K562 (cell line): Measurements from ENCODE around the gene NEK1. TPM values are rescaled to one million over a fixed set of nuclear protein-coding genes. Genes with fewer than 3 reads are reported as not detected.

Experiments
- CBFA2T2 ChIP-seq: fragments of 450-650 bp; conservative IDR thresholded peaks from 2 replicates; pipeline ENCODE4 v1.6.1; 2017; ENCODE audit warnings: mild to moderate bottlenecking
- CREM ChIP-seq: IDR thresholded peaks from 2 replicates; pipeline ENCODE4 v1.6.1; 2014; ENCODE audit warnings: antibody characterized with exemption, low read depth
- FOXK1 ChIP-seq: sonication (generic); formaldehyde crosslinking; IDR thresholded peaks from 2 replicates; pipeline ENCODE4 v1.8.0; 2022; ENCODE audit warnings: missing genetic modification reagents, mild to moderate bottlenecking, borderline replicate concordance
- HIVEP1 ChIP-seq: fragments of 250-450 bp; sonication (Bioruptor Pico); IDR thresholded peaks from 2 replicates; pipeline ENCODE4 v1.4.0; 2020; ENCODE audit warnings: mild to moderate bottlenecking
- KAT2B ChIP-seq: IDR thresholded peaks from one replicate; pipeline ENCODE4 v1.6.1; 2012; ENCODE audit warnings: low read depth, mild to moderate bottlenecking, control low read depth, inconsistent platforms, low read length, moderate library complexity
- KDM4B ChIP-seq, 2 experiments: fragments of 450-650 bp in 1 of 2; sonication (generic) in 1 of 2; IDR thresholded peaks; 2 replicates each; pipeline ENCODE4 v1.6.1; 2016 to 2017; ENCODE audit warnings: borderline replicate concordance in 2 of 2, antibody characterized with exemption in 1 of 2, low read depth in 1 of 2, mild to moderate bottlenecking in 1 of 2
- MAFF ChIP-seq: IDR thresholded peaks from 2 replicates; pipeline ENCODE4 v1.6.1; 2012; ENCODE audit warnings: low read length, improper control_type of control experiment
- MBD1 ChIP-seq: fragments of 250-450 bp; sonication (Bioruptor Pico); IDR thresholded peaks from 2 replicates; pipeline ENCODE4 v1.8.0; 2022; ENCODE audit warnings: inconsistent platforms
- POLR2A ChIP-seq: fragments of 450-650 bp; conservative IDR thresholded peaks from 2 replicates; pipeline ENCODE4 v1.6.1; 2016
- POLR2AphosphoS2 ChIP-seq: IDR thresholded peaks from 2 replicates; pipeline ENCODE4 v1.6.1; 2012; ENCODE audit warnings: low read length, improper control_type of control experiment
- RFX1 ChIP-seq: fragments of 450-650 bp; IDR thresholded peaks from 2 replicates; pipeline ENCODE4 v1.6.1; 2016; ENCODE audit warnings: mild to moderate bottlenecking, moderate library complexity
- SLC30A9 ChIP-seq: fragments of 250-450 bp; sonication (Bioruptor Pico); IDR thresholded peaks from 2 replicates; pipeline ENCODE4 v1.8.0; 2022; ENCODE audit warnings: mild to moderate bottlenecking, moderate library complexity
- XRCC3 ChIP-seq: fragments of 450-650 bp; IDR thresholded peaks from 2 replicates; pipeline ENCODE4 v1.6.1; 2017; ENCODE audit warnings: mild to moderate bottlenecking, moderate library complexity
- ZFPM2 ChIP-seq: fragments of 250-450 bp; sonication (Bioruptor Pico); IDR thresholded peaks from 2 replicates; pipeline ENCODE4 v1.5.1; 2022; ENCODE audit warnings: mild to moderate bottlenecking
- ZMIZ1 ChIP-seq, 2 experiments: fragments of 150-350 bp in 1 of 2; IDR thresholded peaks; 2 replicates each; pipeline ENCODE4 v1.6.1; 2012 to 2016; ENCODE audit warnings: low read depth in 2 of 2, low read length in 2 of 2, mild to moderate bottlenecking in 1 of 2, moderate library complexity in 1 of 2
- ZNF174 ChIP-seq: fragments of 250-450 bp; sonication (Bioruptor Pico); IDR thresholded peaks from 2 replicates; pipeline ENCODE4 v1.4.0; 2020; ENCODE audit warnings: mild to moderate bottlenecking
- ZNF212 ChIP-seq: fragments of 450-650 bp; formaldehyde crosslinking; IDR thresholded peaks from 2 replicates; pipeline ENCODE4 v1.4.0; 2020; ENCODE audit warnings: mild to moderate bottlenecking
- ZNF592 ChIP-seq: fragments of 450-650 bp; IDR thresholded peaks from 2 replicates; pipeline ENCODE4 v1.6.1; 2017; ENCODE audit warnings: antibody characterized with exemption, mild to moderate bottlenecking
- ZNF77 ChIP-seq: fragments of 250-450 bp; sonication (Bioruptor Pico); IDR thresholded peaks from 2 replicates; pipeline ENCODE4 v1.5.0; 2020
- polyA plus RNA-seq, 8 experiments: library from polyadenylated mRNA; depleted of rRNA in 4 of 8; stranded (reverse) in 5 of 8; unstranded in 3 of 8; fragments of >200 nt; fragmentation: Nextera tagmentation in 2 of 8; fragmentation: Illumina TruSeq in 1 of 8; extraction: Ambion mirVana in 2 of 8; extraction: Trizol in 1 of 8; gene quantifications; 2 replicates each; pipeline versions ENCODE4 v1.2.1 to v1.2.3, GENCODE V29; 2011 to 2014; ENCODE audit warnings: inconsistent platforms in 1 of 8, missing spikeins in 1 of 8
- total RNA-seq, 7 experiments: library from RNA; depleted of rRNA in 6 of 7; stranded (reverse); fragments of >200 nt in 6 of 7; fragmentation: Illumina TruSeq in 2 of 7; extraction: Trizol in 2 of 7; gene quantifications; 2 replicates each; pipeline versions ENCODE4 v1.2.1 to v1.2.3, GENCODE V29; 2011 to 2021; ENCODE audit warnings: low replicate concordance in 1 of 7

NEK1 gene
- total and polyA plus RNA-seq, 9 of the 15 experiments (the other 6 are each of a cell fraction or from before 2014, with no cell fraction given): 6.2 to 15.7 (median 10.3) TPM

- TF ChIP-seq KAT2B (no peak), XRCC3 (no peak), CREM (peak; percentile 44; the same call in 1 of the 2 replicates), SLC30A9 (CRISPR knock-in tag) (no peak), MBD1 (CRISPR knock-in tag) (no peak), KDM4B (IDR thresholded peaks at IDR 0.05; ENCODE audit: borderline replicate concordance in 2 of 2, low read depth in 1 of 2) (no peak), FOXK1 (no peak), RFX1 (no peak), MAFF (0 out of 2 replicates have a peak, but pooled peaks have one; percentile 32), POLR2AphosphoS2 (no peak), HIVEP1 (CRISPR knock-in tag) (no peak), POLR2A (no peak), ZMIZ1 (IDR thresholded peaks at IDR 0.05; ENCODE audit: low read depth in 2 of 2, low read length in 2 of 2) (no peak), ZNF212 (CRISPR knock-in tag) (no peak), ZFPM2 (CRISPR knock-in tag) (no peak), ZNF592 (no peak), ZNF174 (CRISPR knock-in tag) (no peak), ZNF77 (CRISPR knock-in tag) (no peak), CBFA2T2 (no peak)
Observed at GRCh38 chr4:169612871-169613859, 782 bp upstream of the NEK1 start (continued).
